ENCODE results near the gene SOCS1. TPM values are rescaled to one million over a fixed set of nuclear protein-coding genes. Genes with fewer than 3 reads are reported as not detected.

SOCS1 gene
- total RNA-seq, 1 donor from 2014 or later, result 2.8 TPM

- ATAC-seq, result no peak
Measured at GRCh38 chr16:11242658-11243057, 13.3 kb downstream of the SOCS1 start.

- ATAC-seq, result no peak
Measured at GRCh38 chr16:11241480-11242204, 14.4 kb downstream of the SOCS1 start.

- ATAC-seq, result no peak
Measured at GRCh38 chr16:11240636-11241473, 15.1 kb downstream of the SOCS1 start.

- no peak for ATAC-seq
Measured at GRCh38 chr16:11239644-11240632, 16.1 kb downstream of the SOCS1 start.

- ATAC-seq, result no peak
Measured at GRCh38 chr16:11238272-11239202, 17.5 kb downstream of the SOCS1 start.

- peak; percentile 6 for ATAC-seq
Measured at GRCh38 chr16:11236461-11237254, 19.3 kb downstream of the SOCS1 start.

GRCh38 chr16:11235703-11235991 lies 20.4 kb downstream of the SOCS1 start:
- ATAC-seq, result no peak

- ATAC-seq, result no peak
Measured at GRCh38 chr16:11234884-11235702, 20.9 kb downstream of the SOCS1 start.

GRCh38 chr16:11233727-11234376 lies 22.2 kb downstream of the SOCS1 start:
- no peak for ATAC-seq

- peak; percentile 37 for ATAC-seq
Measured at GRCh38 chr16:11232852-11233726, 22.9 kb downstream of the SOCS1 start.

- no peak for ATAC-seq
Measured at GRCh38 chr16:11232302-11232851, 23.6 kb downstream of the SOCS1 start.

- ATAC-seq, result no peak
Measured at GRCh38 chr16:11231367-11231970, 24.5 kb downstream of the SOCS1 start.

GRCh38 chr16:11229906-11230305 lies 26.1 kb downstream of the SOCS1 start:
- peak; percentile 20 for ATAC-seq

GRCh38 chr16:11229432-11229831 lies 26.6 kb downstream of the SOCS1 start:
- no peak for ATAC-seq

- ATAC-seq, result no peak
Measured at GRCh38 chr16:11225677-11226549, 30.1 kb downstream of the SOCS1 start.

GRCh38 chr16:11224894-11225676 lies 30.9 kb downstream of the SOCS1 start:
- ATAC-seq, result peak; percentile 62

Measured in esophagus mucosa (tissue), 1 donor.